NCI-H2196 treated with DMSO at 0.1 percent for 48 hours (cell line): ENCODE data around the gene SDK1.
"Not testable (repeated sequence)": the region's sequence is repeated elsewhere in the genome, so short reads cannot be mapped to it uniquely, and the experiment has no call there.

Source experiments
- DNase-seq: peaks from one replicate; lab custom pipeline; 2025; ENCODE audit not compliant: unreplicated experiment; lab: John Stamatoyannopoulos, UW

Gene SDK1

DNA sequence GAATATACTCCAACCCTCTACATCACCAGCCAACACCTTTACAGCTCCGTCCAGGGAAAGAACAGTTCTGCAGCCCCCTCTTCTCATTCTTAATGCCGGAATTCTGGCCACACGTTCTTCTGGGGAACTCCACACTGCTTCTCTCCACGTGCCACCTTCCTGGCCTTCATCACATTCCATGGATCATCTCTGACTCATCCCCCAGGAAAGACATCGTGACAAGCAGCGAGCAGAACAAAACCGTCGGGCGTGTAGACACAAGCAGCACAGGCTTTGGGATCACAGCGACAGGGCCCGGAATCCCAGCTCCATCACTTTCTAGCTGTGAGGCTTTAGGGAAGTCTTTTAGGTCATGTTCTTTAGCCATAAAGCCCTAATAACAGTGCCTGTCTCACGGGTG lies 790.7 kb downstream of the SDK1 start:
- DNase-seq = no peak

DNA sequence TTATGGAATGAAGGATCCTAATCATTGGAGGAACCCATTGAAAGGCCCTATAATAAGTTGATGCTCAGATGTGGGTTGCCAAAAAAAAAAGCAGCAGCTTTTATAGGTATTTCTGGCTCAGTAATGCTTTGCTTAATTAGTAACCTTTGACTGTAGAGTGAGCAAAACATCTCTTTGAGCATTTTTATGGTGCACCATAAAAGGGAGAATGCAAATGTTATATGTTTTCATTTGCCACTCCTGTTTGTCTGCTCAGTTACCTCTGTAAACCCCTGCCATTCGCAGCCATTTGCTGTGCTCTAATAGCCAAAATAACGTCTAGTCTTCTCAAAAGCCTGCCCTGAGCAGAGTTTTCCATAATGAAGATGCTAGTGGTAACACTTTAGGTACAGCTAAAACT lies 792.0 kb downstream of the SDK1 start:
- DNase-seq = no peak

DNA sequence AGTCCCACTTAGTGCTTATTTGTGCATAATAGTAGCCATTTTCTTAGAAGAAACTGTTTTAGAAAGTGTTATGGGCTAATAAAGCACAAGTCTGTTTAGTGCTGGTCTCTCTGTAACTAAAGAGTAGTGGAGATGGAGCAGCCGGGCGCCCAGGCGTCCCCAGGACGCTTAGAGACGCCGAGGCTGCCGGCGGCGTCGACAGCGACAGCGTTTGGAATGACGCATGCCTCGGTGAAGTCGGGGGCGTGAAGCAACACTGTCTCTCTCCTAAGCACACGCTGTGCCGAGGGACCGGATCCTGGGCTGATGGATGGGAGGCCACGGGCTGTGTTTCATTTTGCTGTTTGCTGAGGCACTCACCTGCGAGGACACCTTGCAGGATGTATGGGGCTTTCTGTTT lies 792.4 kb downstream of the SDK1 start:
- no peak for DNase-seq

- not testable (repeated sequence) for DNase-seq
Measured at GRCh38 chr7:4094158-4094557, 793.1 kb downstream of the SDK1 start.

DNA sequence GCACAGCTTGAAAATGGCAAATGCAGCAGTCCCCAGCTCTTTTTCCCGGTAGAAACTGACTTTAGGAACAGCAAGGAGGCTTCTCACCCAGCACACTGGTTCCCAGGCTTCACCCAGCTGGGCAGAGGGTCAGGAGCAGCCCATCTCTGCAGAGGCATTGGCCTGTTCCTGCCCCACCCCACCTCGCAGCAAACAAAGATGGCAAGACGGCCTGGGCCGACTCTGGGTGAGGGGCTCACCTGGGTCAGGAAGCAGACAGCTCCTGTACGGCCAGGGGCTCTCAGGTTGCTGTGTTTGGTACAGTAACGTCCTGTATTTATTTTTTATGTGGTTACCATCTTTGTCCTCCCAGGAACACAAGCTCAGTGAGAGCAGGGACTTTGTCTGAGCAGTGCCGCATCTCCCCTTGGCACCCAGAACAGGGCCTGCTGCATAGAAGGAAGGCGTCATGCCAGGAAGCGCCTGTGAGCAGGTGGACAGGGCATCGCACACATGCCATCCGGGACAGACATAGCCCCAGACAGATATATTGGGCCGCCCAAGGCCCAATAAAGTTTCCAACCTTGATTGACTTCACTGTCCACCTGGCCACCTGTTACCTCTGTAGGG lies 796.1 kb downstream of the SDK1 start:
- no peak for DNase-seq

DNA sequence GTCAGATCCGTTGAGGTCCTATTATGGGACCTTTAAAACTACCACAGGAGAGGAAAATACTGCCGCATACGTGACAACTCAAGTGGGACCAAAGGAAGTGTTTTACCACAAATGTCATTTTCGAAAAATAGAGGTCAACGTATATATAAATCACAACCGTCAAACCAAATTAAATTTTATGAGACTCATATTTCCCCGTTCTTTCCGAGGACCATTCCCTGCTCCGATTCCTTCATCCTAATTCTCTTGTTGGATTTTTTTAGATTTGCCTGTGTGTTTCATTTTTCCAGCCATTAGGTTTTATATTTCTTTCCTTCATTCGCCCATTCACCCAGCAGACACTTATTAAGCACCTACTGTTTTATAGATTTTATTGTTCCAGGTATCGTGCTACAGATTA lies 797.1 kb downstream of the SDK1 start:
- no peak for DNase-seq

DNA sequence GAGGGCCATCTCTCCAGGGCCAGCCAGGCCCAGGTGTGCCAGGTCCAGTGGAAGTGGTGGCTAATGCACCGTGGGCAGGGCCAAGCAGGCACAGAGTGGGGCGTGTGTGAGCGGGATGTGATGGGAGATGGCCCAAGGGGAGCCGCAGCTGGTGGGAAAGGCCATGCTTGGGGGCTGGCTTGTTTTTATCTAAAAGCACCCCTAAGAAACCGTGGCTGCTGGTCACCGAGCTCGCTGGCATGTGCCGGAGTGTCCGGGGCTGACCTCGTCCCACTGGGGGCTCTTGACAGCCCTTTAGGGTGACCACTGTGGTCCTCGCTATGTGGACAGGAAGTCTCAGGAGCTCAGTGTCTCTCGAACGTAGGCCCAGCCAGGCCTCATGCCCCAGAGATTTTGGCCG lies 798.6 kb downstream of the SDK1 start:
- DNase-seq = no peak

DNA sequence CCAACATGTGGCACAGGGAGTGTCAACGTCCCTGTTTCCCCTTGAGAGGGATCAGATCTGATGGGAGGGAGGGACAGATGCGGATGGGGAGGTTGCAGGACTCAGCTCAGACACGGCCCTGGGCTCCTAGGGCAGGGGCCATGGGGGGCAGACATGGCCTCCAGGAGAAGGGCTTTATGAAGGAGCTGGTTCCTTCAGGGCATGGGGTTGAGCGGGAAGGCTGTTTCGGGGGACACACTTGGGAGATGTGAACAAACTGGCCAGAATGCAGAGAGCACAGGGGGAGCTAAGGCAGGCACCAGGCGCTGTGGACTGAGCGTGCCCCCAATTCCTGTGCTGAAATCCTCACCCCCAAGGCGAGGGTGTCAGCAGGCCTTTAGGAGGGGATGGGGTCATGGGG lies 799.1 kb downstream of the SDK1 start:
- no peak for DNase-seq

DNA sequence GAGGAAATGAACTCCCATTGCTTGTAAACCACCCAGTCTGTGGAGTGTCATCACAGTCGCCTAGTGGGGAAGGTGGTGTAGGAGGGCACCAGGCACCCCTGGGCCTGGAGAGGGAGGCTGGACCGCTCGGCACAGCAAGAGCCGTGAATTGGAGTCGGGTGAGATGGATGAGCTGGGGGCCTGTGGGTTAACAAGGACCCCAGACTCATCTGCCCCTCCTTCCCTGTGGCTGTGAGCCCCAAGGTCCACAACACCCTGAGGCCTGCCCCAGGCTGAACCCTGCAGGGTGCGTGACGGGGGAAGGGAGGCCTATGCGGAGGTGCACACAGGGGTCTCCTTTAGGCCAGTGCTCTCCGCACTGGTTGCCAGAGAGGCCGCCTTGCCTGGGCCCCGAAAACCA lies 799.6 kb downstream of the SDK1 start:
- no peak for DNase-seq

- DNase-seq = no peak
Measured at GRCh38 chr7:4102231-4102841, 801.3 kb downstream of the SDK1 start.

DNA sequence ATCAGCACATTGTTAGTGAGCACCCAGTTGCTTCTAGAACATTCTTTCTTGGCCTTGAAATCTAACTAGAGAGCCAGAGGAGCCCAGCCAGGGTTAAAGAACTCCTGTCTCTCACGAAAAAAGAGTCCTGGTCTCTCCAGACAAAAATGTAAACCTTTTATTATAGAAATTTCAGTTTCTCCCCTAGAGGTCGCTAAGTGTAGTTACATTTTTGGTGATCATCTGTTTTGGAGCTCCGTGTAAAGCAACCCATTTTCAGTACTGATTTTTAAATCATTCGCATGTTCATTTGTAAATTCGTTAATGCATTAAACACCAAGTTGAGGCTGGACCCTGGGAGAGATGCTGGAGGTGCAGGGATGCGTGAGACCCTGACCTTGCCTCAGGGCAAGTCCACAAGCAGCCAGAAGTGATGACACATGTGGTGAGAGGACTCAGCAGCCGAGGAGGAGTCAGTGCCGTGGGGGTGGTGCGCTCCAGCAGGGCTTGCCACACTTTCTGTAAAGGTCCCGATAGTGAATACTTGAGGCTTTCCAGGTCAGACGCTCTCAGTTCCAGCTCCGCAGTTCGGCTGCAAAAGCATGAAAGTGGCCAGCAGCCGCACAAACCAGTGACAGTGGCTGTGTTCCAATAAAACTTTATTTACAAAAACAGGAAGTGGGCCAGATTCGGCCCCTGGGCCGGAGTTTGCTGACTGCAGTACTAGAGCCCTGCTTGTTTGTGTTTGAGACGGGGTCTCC lies 802.5 kb downstream of the SDK1 start:
- no peak for DNase-seq

DNA sequence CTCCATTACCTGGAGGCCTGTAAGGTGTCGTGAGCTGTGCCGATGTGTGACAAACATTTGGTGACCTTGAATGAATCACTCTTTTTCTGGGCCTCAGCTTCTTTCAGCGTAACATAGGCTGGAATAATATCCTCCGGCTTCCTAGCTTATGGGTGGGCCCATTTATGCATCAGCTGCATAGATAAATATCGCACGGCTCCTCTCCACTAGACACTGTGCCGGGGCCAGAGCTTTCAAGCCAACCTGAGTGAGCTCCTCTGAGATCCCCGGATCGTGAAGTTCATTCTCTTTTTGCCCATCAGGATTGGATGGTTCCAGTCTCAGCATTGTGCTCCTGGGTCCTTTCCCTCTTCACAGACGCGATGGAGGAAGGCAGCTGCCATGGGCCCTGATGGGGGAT lies 806.8 kb downstream of the SDK1 start:
- no peak for DNase-seq

DNA sequence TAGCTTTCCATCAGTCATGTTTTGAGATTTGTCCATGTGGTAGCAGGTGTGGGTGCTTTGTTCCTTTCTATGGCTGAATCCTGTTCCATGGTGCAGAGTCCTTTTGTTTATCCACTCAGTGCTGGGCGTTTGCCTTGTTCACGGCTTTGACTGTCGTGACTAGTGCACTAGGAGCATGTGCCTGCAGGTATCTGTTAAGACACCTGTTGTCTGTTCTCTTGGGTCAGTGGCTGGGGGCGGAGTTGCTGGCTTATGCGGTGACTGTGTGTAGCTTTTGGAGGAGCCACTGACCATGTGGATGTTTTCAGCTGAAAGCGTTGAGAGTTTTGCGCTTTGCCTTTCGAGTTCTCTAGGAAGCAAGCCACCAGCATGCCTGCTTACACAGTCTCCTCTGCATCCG lies 807.9 kb downstream of the SDK1 start:
- DNase-seq = no peak

- no peak for DNase-seq
Measured at GRCh38 chr7:4109481-4110110, 808.5 kb downstream of the SDK1 start.

DNA sequence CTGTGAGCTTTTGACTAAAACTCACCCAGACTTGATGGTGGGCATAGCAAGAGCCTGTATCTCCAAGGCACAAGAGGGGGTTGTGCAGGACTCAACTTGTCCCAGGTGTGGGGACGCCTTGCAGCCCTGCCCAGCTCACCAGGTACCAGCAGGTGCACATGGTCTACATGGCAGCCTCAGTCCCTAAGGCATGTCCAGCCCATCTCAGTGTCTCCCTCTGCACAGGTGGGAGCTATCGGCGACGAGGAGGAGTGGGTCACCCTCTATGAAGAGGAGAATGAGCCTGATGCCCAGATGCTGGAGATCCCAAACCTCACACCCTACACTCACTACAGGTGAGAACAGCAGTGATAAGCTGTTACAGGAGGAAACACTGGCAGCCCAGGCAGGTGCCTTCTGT lies 809.4 kb downstream of the SDK1 start:
- no peak for DNase-seq

DNA sequence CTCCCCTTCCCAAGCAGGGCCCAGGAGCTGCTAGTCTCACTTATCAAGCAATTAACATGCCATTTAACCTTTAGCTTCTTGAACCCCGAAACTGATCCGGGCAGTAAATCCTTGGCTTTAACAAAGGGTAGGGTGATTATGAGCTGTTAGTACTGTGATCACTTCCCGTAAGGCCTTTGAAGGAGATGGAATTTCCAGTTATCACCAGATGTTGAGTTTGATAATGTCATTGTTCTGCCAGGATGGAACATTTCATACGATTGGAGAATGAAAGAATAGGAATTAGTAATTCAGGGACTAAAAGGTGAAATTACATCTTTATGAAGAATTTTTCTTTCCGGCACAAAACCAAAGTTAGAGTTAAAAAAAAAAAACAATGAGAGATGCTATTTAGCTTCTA lies 810.1 kb downstream of the SDK1 start:
- no peak for DNase-seq

GRCh38 chr7:4113271-4113670 lies 812.2 kb downstream of the SDK1 start:
- DNase-seq = no peak

DNA sequence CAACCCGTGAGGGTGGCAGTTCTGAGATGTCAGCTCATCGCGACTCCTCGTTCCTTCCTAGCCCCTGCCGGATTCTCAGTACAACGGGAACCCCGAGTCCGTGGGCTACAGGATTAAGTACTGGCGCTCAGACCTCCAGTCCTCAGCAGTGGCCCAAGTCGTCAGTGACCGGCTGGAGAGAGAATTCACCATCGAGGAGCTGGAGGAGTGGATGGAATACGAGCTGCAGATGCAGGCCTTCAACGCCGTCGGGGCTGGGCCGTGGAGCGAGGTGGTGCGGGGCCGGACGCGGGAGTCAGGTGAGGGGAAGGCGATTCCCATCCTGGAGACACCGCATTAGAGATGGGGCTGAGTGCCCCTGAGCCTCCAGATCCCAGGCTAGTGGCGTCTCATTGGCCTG lies 812.9 kb downstream of the SDK1 start:
- no peak for DNase-seq

GRCh38 chr7:4115442-4115841 lies 814.4 kb downstream of the SDK1 start:
- DNase-seq = no peak

GRCh38 chr7:4115941-4116610 lies 815.0 kb downstream of the SDK1 start:
- no peak for DNase-seq

DNA sequence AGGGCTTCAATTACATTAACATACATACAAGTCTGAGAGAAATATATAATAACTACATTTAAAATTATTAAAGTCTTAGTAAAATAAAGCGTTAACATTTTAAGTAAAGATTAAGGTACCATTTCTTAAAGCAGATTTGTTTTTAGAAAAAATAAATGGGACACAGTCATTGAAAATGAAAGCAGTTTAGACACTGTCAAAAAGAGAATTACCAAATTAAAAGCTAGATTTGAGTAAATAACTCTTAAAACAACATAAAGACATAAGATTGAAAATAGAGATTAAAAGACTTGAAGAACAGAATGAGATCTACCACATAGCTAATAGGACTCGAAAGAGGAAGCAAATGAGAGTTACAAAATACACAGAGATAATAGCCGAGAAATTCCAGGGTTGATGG lies 818.8 kb downstream of the SDK1 start:
- DNase-seq = no peak

- no peak for DNase-seq
Measured at GRCh38 chr7:4123346-4123745, 822.3 kb downstream of the SDK1 start.
